GM18870 (cell line): ENCODE data around the gene HYOU1.
"Not testable (repeated sequence)": the region's sequence is repeated elsewhere in the genome, so short reads cannot be mapped to it uniquely, and the experiment has no call there.

Experiments used
- ATAC-seq: cut with Tn5 transposase; IDR thresholded peaks from one replicate; pipeline ENCODE4 v1.9.1; 2021; ENCODE audit warnings: moderate library complexity; ENCODE audit not compliant: unreplicated experiment

HYOU1 gene

GRCh38 chr11:119057000-119057769, at the start of gene HYOU1:
Gene HYOU1 (minus strand): TSS chr11:119057205. CDS start chr11:119056160, 1,045 bp downstream.
- ATAC-seq = peak; percentile 74

- no peak for ATAC-seq
Measured at GRCh38 chr11:119103793-119104192, 46.8 kb upstream of the HYOU1 start.

- not testable (repeated sequence) for ATAC-seq
Measured at GRCh38 chr11:119103161-119103664, 46.2 kb upstream of the HYOU1 start.

DNA sequence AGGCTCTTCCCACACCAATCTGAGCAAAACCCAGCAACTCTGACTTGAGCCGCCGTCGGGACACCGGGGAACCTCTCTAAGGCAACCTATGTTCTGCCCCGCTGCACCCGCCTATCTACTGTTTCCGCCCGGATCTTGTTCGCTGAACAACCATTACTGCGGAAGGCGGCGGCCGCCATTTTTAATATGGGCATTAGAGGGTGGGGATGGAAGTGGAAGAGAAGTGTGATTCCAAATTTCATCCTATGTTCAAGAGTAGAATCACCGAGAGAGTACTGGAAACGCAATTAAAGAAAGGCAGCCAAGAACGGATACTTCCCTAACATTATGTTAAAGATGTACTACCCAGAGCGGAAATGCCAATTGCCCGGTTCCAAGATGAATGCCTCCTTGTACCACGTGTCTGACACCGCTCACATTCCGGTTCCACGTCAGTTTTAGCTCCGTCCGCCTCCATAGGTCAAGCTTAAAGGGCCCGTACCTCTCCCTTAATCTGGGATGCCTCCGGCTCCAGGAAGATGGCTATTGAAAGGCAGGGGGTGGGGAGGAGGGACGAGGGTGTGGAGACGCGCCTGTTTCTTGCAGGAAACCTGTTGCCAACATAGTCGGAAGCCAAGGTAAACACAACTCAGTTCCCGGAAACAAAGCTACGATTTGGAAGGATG, 44.9 kb upstream of the HYOU1 start, which contains the start of gene DPAGT1:
Gene DPAGT1 (minus strand): TSS at position 95 of the 665 bp plus-strand sequence. CDS start 198 bp downstream, outside the sequence.
- ATAC-seq = peak; percentile 76

GRCh38 chr11:119100994-119101758, 44.2 kb upstream of the HYOU1 start:
- ATAC-seq = no peak

- ATAC-seq = no peak
Measured at GRCh38 chr11:119100246-119100970, 43.4 kb upstream of the HYOU1 start.

DNA sequence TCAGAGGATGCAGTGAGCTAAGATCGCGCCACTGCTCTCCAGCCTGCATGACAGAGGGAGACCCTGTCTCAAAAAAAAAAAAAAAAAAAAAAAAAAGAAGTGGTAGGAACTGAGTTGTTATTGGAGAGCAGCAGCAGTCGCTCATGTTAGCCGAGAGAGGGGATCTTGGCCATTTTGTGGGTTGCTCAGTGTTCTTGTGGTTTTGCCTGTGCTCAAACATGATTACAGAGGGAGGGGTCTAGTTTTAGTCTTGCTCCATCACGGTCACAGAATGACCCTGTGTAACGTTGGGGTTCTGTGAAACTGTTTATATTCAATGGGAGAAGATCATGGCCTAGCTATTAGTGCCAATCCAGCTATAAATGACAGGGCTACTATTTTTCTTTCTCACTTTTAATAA, 42.7 kb upstream of the HYOU1 start:
- no peak for ATAC-seq

GRCh38 chr11:119095066-119095880, 38.3 kb upstream of the HYOU1 start:
- peak; percentile 82 for ATAC-seq

GRCh38 chr11:119094816-119095065, 37.7 kb upstream of the HYOU1 start:
- ATAC-seq = peak; percentile 21

- ATAC-seq = no peak
Measured at GRCh38 chr11:119093942-119094815, 37.2 kb upstream of the HYOU1 start.

DNA sequence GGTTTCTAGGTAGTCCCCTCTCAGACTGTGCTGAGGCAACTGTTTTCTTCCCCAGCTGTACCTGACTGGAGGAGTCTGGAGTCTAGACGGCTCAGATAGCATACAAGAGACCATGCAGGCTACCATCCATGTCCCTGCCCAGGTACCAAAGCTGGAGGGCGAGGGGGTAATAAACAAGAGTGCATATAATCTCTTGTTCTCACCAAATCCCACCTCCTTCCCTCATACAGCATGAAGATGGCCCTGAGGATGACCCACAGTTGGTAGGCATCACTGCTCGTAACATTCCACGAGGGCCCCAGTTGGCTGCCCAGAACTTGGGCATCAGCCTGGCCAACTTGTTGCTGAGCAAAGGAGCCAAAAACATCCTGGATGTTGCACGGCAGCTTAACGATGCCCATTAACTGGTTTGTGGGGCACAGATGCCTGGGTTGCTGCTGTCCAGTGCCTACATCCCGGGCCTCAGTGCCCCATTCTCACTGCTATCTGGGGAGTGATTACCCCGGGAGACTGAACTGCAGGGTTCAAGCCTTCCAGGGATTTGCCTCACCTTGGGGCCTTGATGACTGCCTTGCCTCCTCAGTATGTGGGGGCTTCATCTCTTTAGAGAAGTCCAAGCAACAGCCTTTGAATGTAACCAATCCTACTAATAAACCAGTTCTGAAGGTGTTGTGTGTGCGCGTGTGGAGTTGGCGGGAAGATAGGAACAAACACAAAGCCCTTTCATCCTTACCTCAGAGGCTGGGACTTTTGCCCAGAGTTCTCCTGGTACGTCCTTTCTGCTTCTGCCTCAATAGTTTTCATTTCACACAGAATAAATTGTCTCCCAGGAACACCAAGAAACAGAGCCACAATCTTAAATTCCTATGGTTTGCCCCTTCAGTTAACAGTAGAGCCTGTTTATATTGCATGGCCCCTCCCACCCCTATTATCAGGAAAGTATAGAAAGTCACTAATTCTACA, 36.2 kb upstream of the HYOU1 start:
- ATAC-seq = no peak

DNA sequence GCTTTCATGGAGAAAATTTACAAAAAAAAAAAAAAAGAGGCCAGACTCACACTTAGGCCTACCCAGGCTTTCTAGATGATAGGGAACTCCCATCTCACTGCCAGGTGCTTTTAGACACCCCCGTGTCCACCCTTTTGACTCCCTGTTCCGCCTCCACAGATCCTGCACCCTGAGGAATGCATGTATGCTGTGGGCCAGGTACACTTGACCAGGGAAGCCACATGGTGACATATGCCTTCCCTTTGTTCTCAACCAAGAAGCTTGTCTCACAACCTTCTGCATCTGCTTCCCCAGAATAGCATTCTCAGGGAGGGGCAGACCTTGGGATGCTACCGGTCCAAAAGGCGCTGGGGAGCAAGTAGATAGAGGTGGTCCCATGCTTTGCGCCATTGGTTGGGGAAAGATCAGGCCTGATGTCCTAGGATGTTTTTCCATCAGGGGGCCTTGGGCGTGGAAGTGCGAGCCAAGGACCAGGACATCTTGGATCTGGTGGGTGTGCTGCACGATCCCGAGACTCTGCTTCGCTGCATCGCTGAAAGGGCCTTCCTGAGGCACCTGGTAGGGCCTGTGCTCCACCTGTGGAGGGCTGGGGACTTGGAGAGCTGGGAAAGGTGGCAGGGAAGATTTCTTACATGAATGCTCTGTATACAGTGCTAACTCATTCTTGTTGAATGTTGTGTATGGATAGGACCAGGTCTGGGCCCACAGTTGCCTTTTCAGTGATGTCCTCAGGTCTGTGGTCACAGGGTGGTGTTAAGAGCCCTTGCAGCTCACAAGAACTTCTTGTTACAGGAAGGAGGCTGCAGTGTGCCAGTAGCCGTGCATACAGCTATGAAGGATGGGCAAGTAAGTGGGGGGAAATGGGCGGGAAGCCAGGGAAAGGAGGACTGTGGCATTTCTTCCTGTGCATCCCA, 35.2 kb upstream of the HYOU1 start:
- ATAC-seq = no peak

DNA sequence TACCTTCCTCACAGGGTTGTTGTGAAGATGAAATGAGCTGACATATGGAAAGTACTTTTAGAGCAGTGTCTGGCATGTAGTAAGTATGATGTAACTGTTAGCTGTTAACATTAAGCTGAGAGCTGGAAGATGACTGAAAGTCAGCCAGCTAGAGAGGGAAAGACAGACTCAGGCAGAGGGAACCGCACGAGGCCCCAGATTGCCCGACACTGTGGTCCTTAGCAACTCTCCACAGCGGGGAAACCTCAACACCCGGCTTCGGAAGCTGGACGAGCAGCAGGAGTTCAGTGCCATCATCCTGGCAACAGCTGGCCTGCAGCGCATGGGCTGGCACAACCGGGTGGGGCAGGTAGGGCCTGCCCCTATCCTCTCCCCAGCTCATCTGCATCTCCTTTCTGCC, 34.2 kb upstream of the HYOU1 start:
- ATAC-seq = no peak

DNA sequence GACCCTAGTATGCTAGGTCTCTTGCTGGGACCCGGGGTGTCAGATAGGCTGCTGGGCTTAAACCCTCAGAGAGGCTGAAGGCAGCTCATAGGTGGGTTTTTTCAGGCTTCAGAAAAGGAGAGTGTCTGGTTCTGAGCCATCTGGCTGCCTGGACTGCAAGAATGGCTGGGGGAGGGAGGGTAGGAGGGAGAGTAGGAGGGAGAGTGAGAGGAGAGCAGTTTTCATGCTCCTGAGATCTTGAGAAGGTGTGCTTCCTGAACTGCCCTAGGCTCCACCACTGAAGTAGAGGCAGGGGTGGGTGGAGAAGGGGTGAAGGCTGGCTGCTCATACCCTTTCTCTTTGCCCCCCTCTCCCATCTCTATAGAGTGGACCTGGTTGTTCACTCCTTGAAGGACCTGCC, 32.3 kb upstream of the HYOU1 start:
- no peak for ATAC-seq

DNA sequence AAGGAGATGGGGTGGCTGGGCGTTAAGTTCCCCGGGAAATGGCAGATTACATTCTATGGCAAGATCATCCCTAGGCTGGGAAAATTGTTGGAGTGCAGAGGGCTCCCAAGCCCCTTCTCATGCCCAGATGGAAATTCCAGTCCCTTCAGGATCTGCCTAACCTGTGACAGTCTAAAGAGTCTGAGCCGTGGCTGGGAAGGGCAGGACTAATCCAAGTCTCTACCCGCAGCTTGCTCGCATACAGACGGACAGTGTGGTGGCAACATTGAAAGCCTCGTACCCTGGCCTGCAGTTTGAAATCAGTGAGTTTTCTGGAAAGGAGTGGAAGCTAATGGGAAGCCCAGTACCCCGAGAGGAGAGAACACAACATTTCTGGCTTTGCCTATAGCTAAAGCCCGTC, 31.4 kb upstream of the HYOU1 start:
- no peak for ATAC-seq

GRCh38 chr11:119087747-119088241, 30.8 kb upstream of the HYOU1 start:
- no peak for ATAC-seq

GRCh38 chr11:119087123-119087522, 30.1 kb upstream of the HYOU1 start:
- ATAC-seq = no peak
